A549 treated with CpdA at 1 μM for 4 hours (cell line): ENCODE data around the gene IPCEF1. TPM values are rescaled to one million over a fixed set of nuclear protein-coding genes. Genes with fewer than 3 reads are reported as not detected.

Experiments
- total RNA-seq: library from RNA; stranded (reverse); fragments of 200-300 nt; extraction: Qiagen RNA extraction; gene quantifications from 5 replicates; pipeline ENCODE4 v1.2.3, GENCODE V29; 2022; ENCODE audit warnings: low read depth

The IPCEF1 gene, protein sequence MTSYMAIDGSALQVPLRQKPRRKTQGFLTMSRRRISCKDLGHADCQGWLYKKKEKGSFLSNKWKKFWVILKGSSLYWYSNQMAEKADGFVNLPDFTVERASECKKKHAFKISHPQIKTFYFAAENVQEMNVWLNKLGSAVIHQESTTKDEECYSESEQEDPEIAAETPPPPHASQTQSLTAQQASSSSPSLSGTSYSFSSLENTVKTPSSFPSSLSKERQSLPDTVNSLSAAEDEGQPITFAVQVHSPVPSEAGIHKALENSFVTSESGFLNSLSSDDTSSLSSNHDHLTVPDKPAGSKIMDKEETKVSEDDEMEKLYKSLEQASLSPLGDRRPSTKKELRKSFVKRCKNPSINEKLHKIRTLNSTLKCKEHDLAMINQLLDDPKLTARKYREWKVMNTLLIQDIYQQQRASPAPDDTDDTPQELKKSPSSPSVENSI
- 0.02 to 0.06 TPM in 2 of 5 replicates, not detected in the others for total RNA-seq

DNA sequence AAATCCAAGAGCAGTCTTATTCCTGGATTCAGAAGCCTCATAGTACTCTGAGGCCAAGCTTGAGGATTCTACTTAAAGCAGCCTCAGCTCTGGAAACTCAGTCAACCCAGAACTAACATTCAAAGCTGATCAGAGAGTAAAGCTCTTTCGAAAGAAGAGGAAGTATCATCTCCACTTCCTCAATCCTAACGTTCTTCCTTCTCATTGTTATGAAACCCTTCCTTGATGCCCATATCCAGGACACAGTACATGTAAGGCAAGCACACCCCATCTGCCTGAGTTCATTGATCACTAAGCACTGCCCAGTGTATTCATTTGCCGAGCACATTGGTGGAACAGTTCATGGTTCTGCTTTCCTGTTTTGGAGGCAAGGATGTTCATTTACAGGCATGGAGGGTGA lies at the start of gene IPCEF1:
Gene IPCEF1, minus strand, starts transcription at position 114 of the 400 bp plus-strand sequence. CDS start 90,856 bp downstream, outside the sequence.

Other genes starting within 250 kb of the IPCEF1 start
- gene CNKSR3, start 153.9 kb upstream of the IPCEF1 start, total RNA-seq, result 4.9 to 5.9 TPM (median 5.4 TPM) in 5 replicates